Activated CD4-positive, alpha-beta T cell treated with anti-CD3 and anti-CD28 coated beads, Interleukin-2, amount 10 ng/mL, durations not matched to agents 7 days and 5 days (primary cell): ENCODE measurements around the gene RNF213. TPM values are rescaled to one million over a fixed set of nuclear protein-coding genes. Genes with fewer than 3 reads are reported as not detected.
"Not testable (repeated sequence)": the region's sequence is repeated elsewhere in the genome, so short reads cannot be mapped to it uniquely, and the experiment has no call there.

ENCODE experiments used
- CTCF ChIA-PET: fragments of 350-600 bp; sonication (Branson Sonifier 250); formaldehyde crosslinking; loops from one replicate; lab custom pipeline; 2021; ENCODE audit warnings: antibody characterized with exemption; lab: Charles Lee
- POLR2A ChIA-PET: fragments of 350-600 bp; sonication (Branson Sonifier 250); formaldehyde crosslinking; loops from one replicate; lab custom pipeline; 2021; ENCODE audit warnings: antibody characterized with exemption; lab: Charles Lee
- DNase-seq: peaks from one replicate; pipeline ENCODE4 v3.0.0-alpha.2; 2020
- H3K27ac Mint-ChIP-seq: one replicate; pipeline ENCODE4 v1.8.0; 2021; ENCODE audit warnings: mild to moderate bottlenecking, moderate library complexity, mixed read lengths
- H3K27me3 Mint-ChIP-seq: one replicate; pipeline ENCODE4 v1.8.0; 2021; ENCODE audit warnings: mixed read lengths
- H3K36me3 Mint-ChIP-seq: one replicate; pipeline ENCODE4 v1.8.0; 2021; ENCODE audit warnings: low read depth, mixed read lengths
- H3K4me1 Mint-ChIP-seq: one replicate; pipeline ENCODE4 v1.8.0; 2021; ENCODE audit warnings: mixed read lengths
- H3K4me3 Mint-ChIP-seq: one replicate; pipeline ENCODE4 v1.8.0; 2021; ENCODE audit warnings: mild to moderate bottlenecking, moderate library complexity, mixed read lengths
- H3K9me3 Mint-ChIP-seq: one replicate; pipeline ENCODE4 v1.8.0; 2021; ENCODE audit warnings: mixed read lengths
- total RNA-seq, 2 experiments: library from RNA; stranded (reverse); gene quantifications; one replicate each; pipeline ENCODE4 v1.2.3, GENCODE V29; 2021

The RNF213 gene
- total RNA-seq, 2 experiments from 2014 or later = 579 to 602 TPM

- no peak for DNase-seq
- Mint-ChIP-seq H3K4me3 (peak overlapping the region; percentile 7), H3K9me3 (no peaks in the 10 kb centered on the region), H3K4me1 (peaks cover 6% of the 10 kb centered on the region), H3K27ac (peak overlapping the region; percentile 72), H3K27me3 (no peaks in the 10 kb centered on the region), H3K36me3 (peaks cover 70% of the 10 kb centered on the region)
- CTCF ChIA-PET = no interaction called here
- POLR2A ChIA-PET = no interaction called here
These were observed 52.6 kb downstream of the RNF213 start for GRCh38 chr17:80313160-80313829.

DNA sequence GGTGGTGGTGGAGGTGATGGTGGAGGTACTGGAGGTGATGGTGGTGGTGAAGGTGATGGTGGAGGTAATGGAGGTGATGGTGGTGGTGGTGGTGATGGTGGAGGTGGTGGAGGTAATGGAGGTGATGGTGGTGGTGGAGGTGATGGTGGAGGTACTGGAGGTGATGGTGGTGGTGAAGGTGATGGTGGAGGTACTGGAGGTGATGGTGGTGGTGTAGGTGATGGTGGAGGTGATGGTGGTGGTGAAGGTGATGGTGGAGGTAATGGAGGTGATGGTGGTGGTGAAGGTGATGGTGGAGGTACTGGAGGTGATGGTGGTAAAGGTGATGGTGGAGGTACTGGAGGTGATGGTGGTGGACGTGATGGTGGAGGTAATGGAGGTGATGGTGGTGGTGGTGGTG, 53.3 kb downstream of the RNF213 start:
- CTCF ChIA-PET, DNase-seq, H3K9me3 Mint-ChIP-seq, POLR2A ChIA-PET, H3K4me3 Mint-ChIP-seq, H3K27ac Mint-ChIP-seq, H3K27me3 Mint-ChIP-seq, H3K4me1 Mint-ChIP-seq: not testable (repeated sequence)
- H3K36me3 Mint-ChIP-seq = peaks cover 68% of the 10 kb centered on the region

DNA sequence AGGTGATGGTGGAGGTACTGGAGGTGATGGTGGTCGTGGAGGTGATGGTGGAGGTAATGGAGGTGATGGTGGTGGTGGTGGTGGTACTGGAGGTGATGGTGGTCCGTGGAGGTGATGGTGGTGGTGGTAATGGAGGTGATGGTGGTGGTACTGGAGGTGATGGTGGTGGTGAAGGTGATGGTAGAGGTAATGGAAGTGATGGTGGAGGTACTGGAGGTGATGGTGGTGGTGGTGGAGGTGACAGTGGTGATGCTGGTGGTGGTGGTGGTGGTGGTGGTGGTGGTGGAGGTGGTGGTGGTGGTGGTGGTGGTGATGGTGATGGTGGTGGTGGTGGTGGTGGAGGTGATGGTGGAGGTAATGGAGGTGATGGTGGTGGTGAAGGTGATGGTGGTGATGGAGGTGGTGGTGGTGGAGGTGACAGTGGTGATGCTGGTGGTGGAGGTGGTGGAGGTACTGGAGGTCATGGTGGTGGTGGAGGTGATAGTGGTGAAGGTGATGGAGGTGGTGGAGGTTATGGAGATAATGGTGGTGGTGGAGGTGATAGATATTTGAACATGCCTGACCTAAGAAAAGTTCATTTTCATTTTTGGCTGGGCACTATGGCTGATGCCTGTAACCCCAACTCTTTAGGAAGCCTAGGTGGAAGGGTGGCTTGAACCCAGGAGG, 55.0 kb downstream of the RNF213 start:
- ChIA-PET POLR2A (no interaction called here), CTCF (no interaction called here)
- Mint-ChIP-seq H3K36me3 (peaks cover 64% of the 10 kb centered on the region), H3K4me1 (peaks cover 1% of the 10 kb centered on the region), H3K27me3 (no peaks in the 10 kb centered on the region), H3K9me3 (no peaks in the 10 kb centered on the region), H3K27ac (no peak overlapping the region), H3K4me3 (no peak overlapping the region)
- no peak for DNase-seq

DNA sequence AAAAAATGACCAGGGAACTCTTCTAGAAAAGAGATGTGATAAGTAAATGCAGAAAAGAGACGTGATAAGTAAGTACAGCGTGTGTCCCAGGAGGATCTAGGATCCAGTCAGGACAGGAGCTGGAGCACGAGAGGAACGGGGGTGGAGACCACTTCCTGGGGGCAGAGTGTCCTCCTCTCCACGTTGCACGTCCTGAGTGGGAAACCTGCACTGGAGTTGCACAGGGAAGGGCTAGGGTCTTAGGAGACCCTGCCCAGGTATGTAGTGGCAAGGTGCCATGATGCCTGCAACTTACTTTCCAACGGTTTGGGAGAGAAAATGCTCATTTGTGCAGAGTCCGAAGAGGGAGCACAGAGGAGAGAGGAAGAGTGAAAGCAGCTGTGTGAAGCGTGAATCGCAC, 55.8 kb downstream of the RNF213 start:
- Mint-ChIP-seq H3K36me3 (peaks cover 63% of the 10 kb centered on the region), H3K27ac (no peak overlapping the region), H3K4me1 (peaks cover 1% of the 10 kb centered on the region), H3K4me3 (no peak overlapping the region), H3K9me3 (no peaks in the 10 kb centered on the region), H3K27me3 (no peaks in the 10 kb centered on the region)
- ChIA-PET CTCF (no interaction called here), POLR2A (no interaction called here)
- no peak for DNase-seq

GRCh38 chr17:80316927-80317705, 56.5 kb downstream of the RNF213 start:
- H3K4me3 Mint-ChIP-seq = no peak overlapping the region
- no peaks in the 10 kb centered on the region for H3K9me3 Mint-ChIP-seq
- ChIA-PET POLR2A (no interaction called here), CTCF (interaction anchor here (1.5 kb wide), 1 partner anchor 8 kb away, joined by 4 read pairs; no protein-coding TSS in a partner anchor)
- H3K27me3 Mint-ChIP-seq = no peaks in the 10 kb centered on the region
- peaks cover 64% of the 10 kb centered on the region for H3K36me3 Mint-ChIP-seq
- no peak for DNase-seq
- peaks cover under 1% of the 10 kb centered on the region for H3K4me1 Mint-ChIP-seq
- H3K27ac Mint-ChIP-seq = no peak overlapping the region

GRCh38 chr17:80317706-80317980, 57.0 kb downstream of the RNF213 start:
- Mint-ChIP-seq H3K4me1 (no peaks in the 10 kb centered on the region), H3K4me3 (no peak overlapping the region), H3K9me3 (no peaks in the 10 kb centered on the region), H3K36me3 (peaks cover 68% of the 10 kb centered on the region), H3K27me3 (no peaks in the 10 kb centered on the region), H3K27ac (no peak overlapping the region)
- CTCF ChIA-PET = interaction anchor here (1.5 kb wide), 1 partner anchor 9 kb away, joined by 4 read pairs; no protein-coding TSS in a partner anchor
- POLR2A ChIA-PET = no interaction called here
- DNase-seq = no peak

GRCh38 chr17:80318166-80318565, 57.5 kb downstream of the RNF213 start:
- H3K4me1 Mint-ChIP-seq = peaks cover under 1% of the 10 kb centered on the region
- peaks cover 68% of the 10 kb centered on the region for H3K36me3 Mint-ChIP-seq
- ChIA-PET POLR2A (no interaction called here), CTCF (interaction anchor here (0.6 to 1.5 kb wide), 2 partner anchors 9 to 59 kb away, joined by 4 read pairs; no protein-coding TSS in a partner anchor)
- no peaks in the 10 kb centered on the region for H3K9me3 Mint-ChIP-seq
- no peaks in the 10 kb centered on the region for H3K27me3 Mint-ChIP-seq
- DNase-seq = no peak
- H3K27ac Mint-ChIP-seq = no peak overlapping the region
- no peak overlapping the region for H3K4me3 Mint-ChIP-seq

GRCh38 chr17:80319262-80319998, 58.8 kb downstream of the RNF213 start:
- no peak for DNase-seq
- Mint-ChIP-seq H3K9me3 (no peaks in the 10 kb centered on the region), H3K4me3 (no peak overlapping the region), H3K36me3 (peaks cover 74% of the 10 kb centered on the region), H3K27ac (no peak overlapping the region), H3K4me1 (peaks cover 4% of the 10 kb centered on the region), H3K27me3 (no peaks in the 10 kb centered on the region)
- ChIA-PET POLR2A (no interaction called here), CTCF (interaction anchor here (1.3 kb wide), 1 partner anchor 59 kb away, joined by 3 read pairs; no protein-coding TSS in a partner anchor)

- Mint-ChIP-seq H3K36me3 (peaks cover 79% of the 10 kb centered on the region), H3K27ac (no peak overlapping the region), H3K4me3 (no peak overlapping the region), H3K27me3 (no peaks in the 10 kb centered on the region), H3K4me1 (peaks cover 4% of the 10 kb centered on the region), H3K9me3 (no peaks in the 10 kb centered on the region)
- ChIA-PET POLR2A (no interaction called here), CTCF (no interaction called here)
- no peak for DNase-seq
These were observed 59.3 kb downstream of the RNF213 start for GRCh38 chr17:80319999-80320344.

DNA sequence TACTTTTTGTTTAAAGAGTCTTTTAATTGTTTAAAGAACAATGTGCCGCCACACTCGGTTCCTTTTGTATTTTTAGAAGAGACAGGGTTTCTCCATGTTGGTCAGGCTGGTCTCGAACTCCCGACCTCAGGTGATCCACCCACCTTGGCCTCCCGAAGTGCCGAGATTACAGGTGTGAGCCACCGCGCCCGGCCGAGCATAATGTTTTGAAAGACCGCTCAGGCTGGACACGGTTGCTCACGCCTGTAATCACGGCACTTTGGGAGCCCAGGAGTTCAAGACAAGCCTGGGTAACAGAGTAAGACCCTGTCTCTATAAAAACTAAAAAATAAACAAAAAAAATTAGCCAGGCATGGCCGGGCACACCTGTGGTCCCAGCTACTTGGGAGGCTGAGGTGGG, 59.8 kb downstream of the RNF213 start:
- no peaks in the 10 kb centered on the region for H3K27me3 Mint-ChIP-seq
- no peak overlapping the region for H3K4me3 Mint-ChIP-seq
- POLR2A ChIA-PET = no interaction called here
- H3K27ac Mint-ChIP-seq = no peak overlapping the region
- H3K36me3 Mint-ChIP-seq = peaks cover 85% of the 10 kb centered on the region
- no peak for DNase-seq
- CTCF ChIA-PET = no interaction called here
- H3K9me3 Mint-ChIP-seq = no peaks in the 10 kb centered on the region
- H3K4me1 Mint-ChIP-seq = peaks cover 4% of the 10 kb centered on the region

GRCh38 chr17:80322864-80323263, 62.2 kb downstream of the RNF213 start:
- Mint-ChIP-seq H3K36me3 (peaks cover 88% of the 10 kb centered on the region), H3K4me3 (no peak overlapping the region), H3K27ac (peak overlapping the region; percentile 9), H3K9me3 (no peaks in the 10 kb centered on the region), H3K27me3 (no peaks in the 10 kb centered on the region), H3K4me1 (peaks cover 11% of the 10 kb centered on the region)
- no peak for DNase-seq
- ChIA-PET POLR2A (no interaction called here), CTCF (interaction anchor here (0.6 to 1.2 kb wide), 3 partner anchors 18 to 48 kb away, joined by 3 to 5 read pairs (median 3); no protein-coding TSS in a partner anchor)

GRCh38 chr17:80323982-80324381, 63.3 kb downstream of the RNF213 start:
- Mint-ChIP-seq H3K4me3 (no peak overlapping the region), H3K36me3 (peaks cover 90% of the 10 kb centered on the region), H3K4me1 (peaks cover 22% of the 10 kb centered on the region), H3K27ac (no peak overlapping the region), H3K27me3 (no peaks in the 10 kb centered on the region), H3K9me3 (no peaks in the 10 kb centered on the region)
- DNase-seq = no peak
- ChIA-PET CTCF (no interaction called here), POLR2A (no interaction called here)
